ENCODE measurements around the gene FAT1. TPM values are rescaled to one million over a fixed set of nuclear protein-coding genes. Genes with fewer than 3 reads are reported as not detected.

FAT1 gene
- total RNA-seq, 1 donor from 2014 or later, result 106 TPM

GRCh38 chr4:186704057-186704456 lies 19.6 kb downstream of the FAT1 start:
- DNase-seq (no peak), ATAC-seq (no peak)
- Histone ChIP-seq H3K36me3 (peaks cover 31% of the 10 kb centered on the region), H3K4me3 (no peak overlapping the region), H3K4me1 (peaks cover 20% of the 10 kb centered on the region), H3K27me3 (ENCODE audit: low read depth) (no peaks in the 10 kb centered on the region), H3K9me3 (no peaks in the 10 kb centered on the region), H3K27ac (no peak overlapping the region)
- intact Hi-C loops (cut with DNase I), result no loop called here
- TF ChIP-seq CTCF (IDR thresholded peaks at IDR 0.05), result no peak

GRCh38 chr4:186703510-186703909 lies 20.1 kb downstream of the FAT1 start:
- TF ChIP-seq CTCF (IDR thresholded peaks at IDR 0.05), result no peak
- ATAC-seq (no peak), DNase-seq (no peak)
- no peaks in the 10 kb centered on the region for H3K27me3 ChIP-seq (ENCODE audit: low read depth)
- intact Hi-C loops (cut with DNase I), result no loop called here
- H3K36me3 ChIP-seq, result peaks cover 26% of the 10 kb centered on the region
- no peak overlapping the region for H3K27ac ChIP-seq
- H3K9me3 ChIP-seq, result no peaks in the 10 kb centered on the region
- peaks cover 20% of the 10 kb centered on the region for H3K4me1 ChIP-seq
- no peak overlapping the region for H3K4me3 ChIP-seq

GRCh38 chr4:186702940-186703339 lies 20.7 kb downstream of the FAT1 start:
- DNase-seq (no peak), ATAC-seq (no peak)
- Histone ChIP-seq H3K4me3 (no peak overlapping the region), H3K4me1 (peaks cover 20% of the 10 kb centered on the region), H3K9me3 (no peaks in the 10 kb centered on the region), H3K36me3 (peaks cover 20% of the 10 kb centered on the region), H3K27me3 (ENCODE audit: low read depth) (no peaks in the 10 kb centered on the region), H3K27ac (no peak overlapping the region)
- intact Hi-C loops (cut with DNase I), result no loop called here
- TF ChIP-seq CTCF (IDR thresholded peaks at IDR 0.05), result no peak

- TF ChIP-seq CTCF (IDR thresholded peaks at IDR 0.05), result no peak
- Histone ChIP-seq H3K9me3 (no peaks in the 10 kb centered on the region), H3K4me1 (peaks cover 20% of the 10 kb centered on the region), H3K27ac (no peak overlapping the region), H3K27me3 (ENCODE audit: low read depth) (no peaks in the 10 kb centered on the region), H3K4me3 (no peak overlapping the region), H3K36me3 (peaks cover 13% of the 10 kb centered on the region)
- ATAC-seq, result no peak
- intact Hi-C loops (cut with DNase I), result no loop called here
- no peak for DNase-seq
Observed at GRCh38 chr4:186702297-186702696, 21.4 kb downstream of the FAT1 start.

- Histone ChIP-seq H3K4me3 (no peak overlapping the region), H3K27ac (peak overlapping the region; percentile 21), H3K27me3 (ENCODE audit: low read depth) (no peaks in the 10 kb centered on the region), H3K9me3 (no peaks in the 10 kb centered on the region), H3K36me3 (peaks cover 8% of the 10 kb centered on the region), H3K4me1 (peaks cover 20% of the 10 kb centered on the region)
- DNase-seq (no peak), ATAC-seq (no peak)
- TF ChIP-seq CTCF (IDR thresholded peaks at IDR 0.05), result no peak
- intact Hi-C loops (cut with DNase I), result no loop called here
Observed at GRCh38 chr4:186701788-186702187, 21.9 kb downstream of the FAT1 start.

- intact Hi-C loops (cut with DNase I), result no loop called here
- H3K36me3 ChIP-seq, result peaks cover 3% of the 10 kb centered on the region
- H3K4me3 ChIP-seq, result peak overlapping the region; percentile 14
- no peaks in the 10 kb centered on the region for H3K27me3 ChIP-seq (ENCODE audit: low read depth)
- TF ChIP-seq CTCF (IDR thresholded peaks at IDR 0.05), result no peak
- H3K9me3 ChIP-seq, result no peaks in the 10 kb centered on the region
- peak overlapping the region; percentile 21 for H3K27ac ChIP-seq
- peaks cover 20% of the 10 kb centered on the region for H3K4me1 ChIP-seq
- ATAC-seq (peak; percentile 40 to 48), DNase-seq (no peak)
Observed at GRCh38 chr4:186701273-186701672, 22.4 kb downstream of the FAT1 start.

All from lower lobe of right lung (tissue), 2 donors.